NCI-H748 treated with DMSO at 0.1 percent for 48 hours (cell line): ENCODE data around the gene TNPO3.
"Not testable (repeated sequence)": the region's sequence is repeated elsewhere in the genome, so short reads cannot be mapped to it uniquely, and the experiment has no call there.

ENCODE experiments used
- DNase-seq: peaks from one replicate; lab custom pipeline; 2025; lab: John Stamatoyannopoulos, UW

Gene TNPO3

GRCh38 chr7:128959296-128959695, 95.6 kb downstream of the TNPO3 start:
- DNase-seq = no peak

GRCh38 chr7:128955981-128956380, 98.9 kb downstream of the TNPO3 start:
- no peak for DNase-seq

DNA sequence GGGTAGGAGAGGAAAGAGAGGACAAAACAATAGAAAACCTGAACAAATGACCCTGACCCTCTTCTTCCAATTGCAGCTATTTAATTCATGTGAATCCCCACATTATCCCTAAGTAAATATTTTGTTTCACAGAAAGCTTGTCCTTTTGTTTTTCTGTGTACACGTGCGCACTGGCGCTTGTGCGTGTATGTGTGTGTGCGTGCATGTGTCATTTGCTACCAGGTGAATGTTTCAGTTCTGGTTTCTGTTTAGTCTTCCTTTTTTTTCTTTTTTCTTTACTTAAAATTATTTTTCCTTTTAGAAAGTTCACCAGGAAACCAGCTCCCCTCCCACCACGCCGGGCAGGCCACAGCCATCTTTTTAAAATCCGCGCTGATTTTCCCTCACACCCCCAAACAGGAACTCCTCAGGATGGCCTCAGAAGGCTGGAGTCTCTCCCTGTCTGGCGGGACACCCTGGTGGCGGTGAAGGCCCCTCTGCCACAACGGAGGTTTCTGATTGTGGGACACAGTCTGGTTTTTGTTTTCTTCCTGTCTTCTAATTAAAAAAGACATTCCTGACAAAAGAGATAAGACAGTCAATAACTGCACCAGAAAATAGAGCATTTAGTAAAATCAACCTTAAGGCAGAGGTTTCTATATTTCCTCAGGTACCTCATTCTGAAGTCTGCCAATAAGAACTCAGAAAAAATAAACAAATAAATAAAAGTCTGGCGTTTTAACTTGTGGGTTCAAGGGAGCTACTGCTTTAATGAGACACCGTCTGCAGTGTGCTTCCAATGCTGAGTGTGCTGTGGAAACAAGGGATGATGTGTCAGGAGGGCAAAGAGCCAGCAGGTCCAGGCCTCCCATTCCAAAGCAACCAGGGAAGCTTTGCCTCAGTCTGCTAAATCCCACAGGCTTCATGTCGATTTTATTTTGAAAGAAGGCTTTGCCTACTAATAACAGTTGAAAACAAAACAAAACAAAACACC, 99.8 kb downstream of the TNPO3 start:
- peak; percentile 77 for DNase-seq

DNA sequence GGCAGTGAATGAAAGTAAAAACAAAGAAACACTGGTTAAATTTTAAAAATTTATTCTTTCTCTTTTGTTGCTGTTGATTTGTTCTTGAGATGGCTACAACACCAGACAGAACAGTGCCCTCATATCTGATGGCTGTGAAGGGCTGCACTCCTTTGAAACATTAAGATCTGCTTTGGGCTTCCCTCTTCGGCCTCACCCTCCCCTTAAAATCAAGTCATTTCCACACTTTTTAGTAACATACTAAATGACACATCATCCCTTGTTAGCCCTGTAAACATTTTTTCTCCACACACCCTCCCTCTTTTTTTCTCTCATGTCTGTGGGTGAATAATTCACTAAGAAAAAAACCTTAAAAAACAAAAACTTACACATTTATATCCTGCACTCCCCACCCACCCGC, 100.8 kb downstream of the TNPO3 start:
- no peak for DNase-seq

GRCh38 chr7:128951296-128951695, 103.6 kb downstream of the TNPO3 start:
- no peak for DNase-seq

GRCh38 chr7:128948976-128949760, 105.7 kb downstream of the TNPO3 start:
- DNase-seq = no peak

DNA sequence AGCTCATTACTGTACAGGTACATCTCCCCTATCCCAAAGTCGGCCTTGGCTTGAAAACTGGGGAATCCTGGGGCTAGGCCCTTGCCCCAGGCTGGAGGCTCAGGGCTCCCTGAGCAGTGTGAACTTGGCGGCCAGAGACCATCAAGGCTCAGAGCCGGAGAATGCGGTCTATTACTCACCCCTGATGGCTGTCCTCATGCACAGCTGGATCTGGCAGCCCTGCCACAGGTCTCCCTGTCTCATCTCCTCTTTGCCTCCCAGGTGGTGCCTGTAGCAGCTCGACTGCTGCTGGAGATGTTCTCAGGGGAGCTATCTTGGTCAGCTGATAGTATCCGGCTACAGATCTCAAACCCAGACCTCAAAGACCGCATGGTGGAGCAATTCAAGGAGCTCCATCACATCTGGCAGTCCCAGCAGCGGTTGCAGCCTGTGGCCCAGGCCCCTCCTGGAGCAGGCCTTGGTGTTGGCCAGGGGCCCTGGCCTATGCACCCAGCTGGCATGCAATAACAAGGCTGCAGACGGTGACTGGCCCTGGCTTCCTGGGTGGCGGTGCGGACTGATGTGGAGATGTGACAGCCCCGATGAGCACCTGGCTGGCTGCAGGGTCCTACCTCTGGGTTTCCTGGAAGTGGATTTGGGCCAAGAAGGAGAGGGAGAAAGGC, 106.5 kb downstream of the TNPO3 start:
- no peak for DNase-seq

DNA sequence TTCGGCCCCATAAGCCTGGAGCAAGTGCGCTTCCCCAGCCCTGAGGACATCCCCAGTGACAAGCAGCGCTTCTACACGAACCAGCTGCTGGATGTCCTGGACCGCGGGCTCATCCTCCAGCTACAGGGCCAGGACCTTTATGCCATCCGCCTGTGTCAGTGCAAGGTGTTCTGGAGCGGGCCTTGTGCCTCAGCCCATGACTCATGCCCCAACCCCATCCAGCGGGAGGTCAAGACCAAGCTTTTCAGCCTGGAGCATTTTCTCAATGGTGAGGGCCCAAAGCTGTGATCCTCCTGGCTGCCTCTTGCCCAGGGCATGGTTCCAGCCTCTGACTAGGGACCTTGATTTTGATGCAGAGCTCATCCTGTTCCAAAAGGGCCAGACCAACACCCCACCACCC, 107.1 kb downstream of the TNPO3 start:
- DNase-seq = no peak

- no peak for DNase-seq
These were observed 107.7 kb downstream of the TNPO3 start for GRCh38 chr7:128946936-128947830.

GRCh38 chr7:128945668-128946366, 109.1 kb downstream of the TNPO3 start:
- DNase-seq = no peak

GRCh38 chr7:128944487-128945236, 110.2 kb downstream of the TNPO3 start:
- DNase-seq = no peak

DNA sequence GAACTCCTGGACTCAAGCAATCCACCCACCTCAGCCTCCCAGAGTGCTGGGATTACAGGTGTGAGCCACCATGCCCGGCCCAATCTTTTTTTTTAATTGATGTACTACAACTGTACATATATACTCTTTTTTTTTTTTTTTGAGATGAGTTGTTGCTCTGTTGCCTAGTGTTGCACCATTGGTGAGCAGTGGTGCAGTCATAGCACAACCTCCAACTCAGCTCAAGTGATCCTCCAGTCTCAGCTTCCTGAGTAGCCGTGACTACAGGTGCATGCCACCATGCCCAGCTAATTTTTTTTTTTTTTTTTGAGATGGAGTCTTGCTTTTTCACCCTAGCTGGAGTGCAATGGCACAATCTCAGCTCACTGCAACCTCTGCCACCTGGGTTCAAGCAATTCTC, 111.7 kb downstream of the TNPO3 start:
- not testable (repeated sequence) for DNase-seq

GRCh38 chr7:128941946-128942526, 112.9 kb downstream of the TNPO3 start:
- DNase-seq = no peak

- DNase-seq = no peak
These were observed 113.5 kb downstream of the TNPO3 start for GRCh38 chr7:128941323-128941890.

- DNase-seq = no peak
These were observed 114.2 kb downstream of the TNPO3 start for GRCh38 chr7:128940494-128941322.

- no peak for DNase-seq
These were observed 115.0 kb downstream of the TNPO3 start for GRCh38 chr7:128939861-128940410.

DNA sequence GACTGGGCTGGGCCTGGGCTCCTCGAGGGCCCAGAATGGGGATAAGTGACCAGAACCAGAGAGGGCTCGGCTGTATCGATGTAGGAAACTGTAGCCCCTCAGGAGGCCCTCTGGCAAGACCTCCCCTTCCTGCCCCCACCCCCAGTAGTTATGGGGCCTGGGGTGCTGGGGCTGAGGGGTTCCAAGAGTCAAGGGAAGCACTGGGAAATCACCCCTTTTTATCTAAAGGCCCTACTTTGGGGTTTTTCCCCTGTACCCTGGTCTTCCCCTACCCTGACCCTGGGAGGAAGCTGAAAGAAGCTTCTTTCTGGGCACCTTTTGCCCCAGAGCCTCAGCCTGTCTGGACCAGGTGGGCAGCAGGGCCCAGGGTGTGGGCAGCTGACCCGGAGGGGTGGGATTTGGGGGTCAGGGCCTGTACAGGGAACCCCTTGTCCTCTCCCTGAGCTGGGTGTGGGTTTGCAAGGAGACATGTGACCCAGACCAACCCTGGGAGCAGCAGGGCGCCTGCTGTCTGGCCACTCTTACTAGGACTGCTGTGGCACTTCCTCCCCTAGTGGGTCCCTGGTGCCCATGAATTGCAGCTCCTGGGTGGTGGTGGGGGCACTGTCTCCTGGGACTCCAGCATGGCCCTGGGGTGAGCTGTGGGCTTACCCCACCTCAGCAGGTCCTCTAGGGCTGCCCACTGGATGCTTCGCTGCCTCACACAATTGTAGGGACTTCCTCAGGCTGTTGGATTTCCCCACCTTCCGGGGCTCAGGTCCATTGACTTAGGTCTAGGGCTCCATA, 115.6 kb downstream of the TNPO3 start:
- DNase-seq = no peak
